GM21526 (cell line): ENCODE results near the gene POLRMT.

Source experiments
- ATAC-seq: cut with Tn5 transposase; IDR thresholded peaks from one replicate; pipeline ENCODE4 v1.9.1; 2021; ENCODE audit warnings: moderate library complexity; ENCODE audit not compliant: unreplicated experiment, low FRiP score

POLRMT gene

GRCh38 chr19:663682-664117, 30.4 kb upstream of the POLRMT start:
- no peak for ATAC-seq

- peak; percentile 43 for ATAC-seq
Measured at GRCh38 chr19:662962-663681, 29.8 kb upstream of the POLRMT start, which contains the start of gene RNF126. TSS of gene RNF126 (minus strand) at chr19:663214. CDS start at chr19:663121, 93 bp downstream.

GRCh38 chr19:662207-662961, 29.0 kb upstream of the POLRMT start:
- ATAC-seq = peak; percentile 2

GRCh38 chr19:661427-662196, 28.3 kb upstream of the POLRMT start:
- ATAC-seq = no peak

- ATAC-seq = no peak
Measured at GRCh38 chr19:660793-661426, 27.6 kb upstream of the POLRMT start.

- no peak for ATAC-seq
Measured at GRCh38 chr19:658916-659839, 25.8 kb upstream of the POLRMT start.

GRCh38 chr19:658059-658839, 24.9 kb upstream of the POLRMT start:
- ATAC-seq = no peak

- ATAC-seq = no peak
Measured at GRCh38 chr19:657611-658010, 24.3 kb upstream of the POLRMT start.

GRCh38 chr19:656751-657559, 23.6 kb upstream of the POLRMT start:
- ATAC-seq = no peak

GRCh38 chr19:655691-656090, 22.4 kb upstream of the POLRMT start:
- ATAC-seq = no peak

GRCh38 chr19:653425-653824, 20.1 kb upstream of the POLRMT start:
- ATAC-seq = no peak

- no peak for ATAC-seq
Measured at GRCh38 chr19:652467-653389, 19.4 kb upstream of the POLRMT start.

- ATAC-seq = no peak
Measured at GRCh38 chr19:651991-652390, 18.7 kb upstream of the POLRMT start.

- ATAC-seq = no peak
Measured at GRCh38 chr19:651114-651818, 17.9 kb upstream of the POLRMT start.

- no peak for ATAC-seq
Measured at GRCh38 chr19:650121-650520, 16.8 kb upstream of the POLRMT start.
